Neural cell (in vitro differentiated cells): ENCODE data around the gene WNT7B. TPM values are rescaled to one million over a fixed set of nuclear protein-coding genes. Genes with fewer than 3 reads are reported as not detected.

Source experiments
- H2AFZ ChIP-seq: fragments of 200-600, 300-800 bp; sonication (generic), shearing (Covaris generic); 2 replicates; pipeline ENCODE4 v1.6.0; 2014; ENCODE audit warnings: low read depth, mild to moderate bottlenecking, antibody characterized with exemption, low read length, moderate library complexity
- H3F3A ChIP-seq: fragments of 200-600 bp; shearing (Covaris generic); 2 replicates; pipeline ENCODE4 v1.6.1; 2016; ENCODE audit warnings: mild to moderate bottlenecking, moderate library complexity, mixed read lengths, antibody characterized with exemption, low read length; ENCODE audit not compliant: insufficient read depth, poor library complexity, severe bottlenecking
- H3K27ac ChIP-seq: fragments of 200-600, 300-800 bp; sonication (generic), shearing (Covaris generic); 2 replicates; pipeline ENCODE4 v1.5.1; 2014; ENCODE audit warnings: mild to moderate bottlenecking, low read length, moderate library complexity
- H3K27me3 ChIP-seq: fragments of 300-800, 200-600 bp; sonication (generic), shearing (Covaris generic); 2 replicates; pipeline ENCODE4 v1.6.0; 2014; ENCODE audit warnings: mild to moderate bottlenecking, low read depth, low read length, moderate library complexity; ENCODE audit not compliant: insufficient read depth
- H3K36me3 ChIP-seq: fragments of 300-800, 200-600 bp; sonication (generic), shearing (Covaris generic); 2 replicates; pipeline ENCODE4 v1.5.1; 2014; ENCODE audit warnings: mild to moderate bottlenecking, antibody characterized with exemption, low read length, moderate library complexity; ENCODE audit not compliant: insufficient read depth
- H3K4me2 ChIP-seq: fragments of 300-800, 200-600 bp; sonication (generic), shearing (Covaris generic); 2 replicates; pipeline ENCODE4 v1.6.0; 2014; ENCODE audit warnings: mild to moderate bottlenecking, low read length
- H3K4me3 ChIP-seq: fragments of 300-800, 200-600 bp; sonication (generic), shearing (Covaris generic); 2 replicates; pipeline ENCODE4 v1.5.1; 2014; ENCODE audit warnings: mild to moderate bottlenecking, low read length, moderate library complexity
- H3K79me2 ChIP-seq: fragments of 200-600 bp; shearing (Covaris generic); replicated peaks from 2 replicates; pipeline ENCODE4 v1.6.0; 2014; ENCODE audit warnings: mild to moderate bottlenecking, low read length, moderate library complexity; ENCODE audit not compliant: insufficient read depth
- H3K9ac ChIP-seq: fragments of 300-800, 200-600 bp; sonication (generic), shearing (Covaris generic); 2 replicates; pipeline ENCODE4 v1.6.1; 2016; ENCODE audit warnings: mild to moderate bottlenecking, low read length, mixed read lengths
- H3K9me2 ChIP-seq: fragments of 200-600 bp; shearing (Covaris generic); 2 replicates; pipeline ENCODE4 v1.6.1; 2016; ENCODE audit warnings: mild to moderate bottlenecking, low read length, mixed read lengths; ENCODE audit not compliant: insufficient read depth
- H3K9me3 ChIP-seq: fragments of 200-600, 300-800 bp; sonication (generic), shearing (Covaris generic); 2 replicates; pipeline ENCODE4 v1.6.1; 2016; ENCODE audit warnings: mild to moderate bottlenecking, mixed run types, low read length, moderate library complexity, mixed read lengths
- H4K20me1 ChIP-seq: fragments of 200-600 bp; shearing (Covaris generic); 2 replicates; pipeline ENCODE4 v1.6.1; 2016; ENCODE audit warnings: mild to moderate bottlenecking, mixed run types; ENCODE audit not compliant: insufficient read depth
- EP300 ChIP-seq: fragments of 450-650 bp; conservative IDR thresholded peaks from 2 replicates; pipeline ENCODE4 v1.6.1; 2014; ENCODE audit warnings: antibody characterized with exemption, mild to moderate bottlenecking, moderate library complexity; ENCODE audit not compliant: poor library complexity, severe bottlenecking
- EZH2 ChIP-seq: fragments of 200-600, 300-800 bp; shearing (Covaris generic), sonication (generic); IDR thresholded peaks from 2 replicates; pipeline ENCODE4 v1.6.1; 2014; ENCODE audit warnings: antibody characterized with exemption, low read length, borderline replicate concordance, mild to moderate bottlenecking; ENCODE audit not compliant: insufficient read depth, poor library complexity, severe bottlenecking
- MXI1 ChIP-seq: fragments of 450-650 bp; conservative IDR thresholded peaks from 2 replicates; pipeline ENCODE4 v1.6.1; 2014; ENCODE audit warnings: antibody characterized with exemption, mild to moderate bottlenecking; ENCODE audit not compliant: poor library complexity, severe bottlenecking
- POLR2AphosphoS5 ChIP-seq: IDR thresholded peaks from 2 replicates; pipeline ENCODE4 v1.6.1; 2012
- RAD21 ChIP-seq: fragments of 450-650 bp; conservative IDR thresholded peaks from 2 replicates; pipeline ENCODE4 v1.6.1; 2014; ENCODE audit warnings: antibody characterized with exemption, mild to moderate bottlenecking, moderate library complexity
- SMC3 ChIP-seq: fragments of 450-650 bp; conservative IDR thresholded peaks from 2 replicates; pipeline ENCODE4 v1.6.1; 2014; ENCODE audit warnings: antibody characterized with exemption, mild to moderate bottlenecking, moderate library complexity; ENCODE audit not compliant: poor library complexity
- TAF1 ChIP-seq: IDR thresholded peaks from 2 replicates; pipeline ENCODE4 v1.6.1; 2012; ENCODE audit warnings: low read depth
- polyA plus RNA-seq: library from polyadenylated mRNA; depleted of rRNA; stranded (reverse); fragments of >200 nt; gene quantifications from 2 replicates; pipeline ENCODE4 v1.2.3, GENCODE V29; 2014
- TF ChIP-seq, protein P1 (sequence below): fragments of 450-650 bp; IDR thresholded peaks from 2 replicates; pipeline ENCODE4 v1.5.1; 2014; ENCODE audit warnings: antibody characterized with exemption, mild to moderate bottlenecking, moderate library complexity; ENCODE audit not compliant: poor library complexity, severe bottlenecking
- TF ChIP-seq, protein P2 (sequence below): IDR thresholded peaks from 2 replicates; pipeline ENCODE4 v1.6.1; 2012; ENCODE audit warnings: borderline replicate concordance

The WNT7B gene
- polyA plus RNA-seq, 1 donor from 2014 or later: 0.16 TPM

DNA sequence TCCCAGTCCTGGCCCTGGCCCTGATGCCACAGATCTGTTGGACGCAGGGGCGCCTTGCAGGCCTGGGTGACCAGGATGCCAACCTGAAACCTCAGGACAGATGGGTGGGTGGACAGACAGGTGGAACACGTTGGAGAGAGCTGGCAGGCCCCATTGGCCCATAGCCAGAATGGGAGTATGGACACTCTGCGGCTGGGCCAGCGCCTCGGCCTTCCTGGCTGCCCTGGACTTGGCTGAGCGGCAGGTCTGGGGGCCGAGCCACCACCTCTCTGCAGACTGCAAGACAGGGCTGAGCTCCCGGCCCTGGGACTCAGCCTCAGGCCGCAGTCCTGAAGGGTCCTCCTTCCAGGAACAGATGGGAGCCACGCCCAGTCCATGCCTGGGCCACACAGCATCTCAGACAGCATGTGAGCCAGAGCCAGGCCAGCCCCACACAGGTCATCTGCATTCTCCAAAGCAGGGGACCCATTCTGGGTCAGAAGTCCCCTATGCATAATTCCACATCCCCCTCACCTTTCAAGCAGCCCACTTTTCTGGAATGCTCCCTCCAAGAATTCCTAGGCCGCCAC is 14.1 kb downstream of the WNT7B start:
- H2AFZ ChIP-seq: no peak overlapping the region
- H3K27ac ChIP-seq: no peak overlapping the region
- H3K9ac ChIP-seq: no peak overlapping the region
- no peaks in the 10 kb centered on the region for H4K20me1 ChIP-seq
- TF ChIP-seq POLR2AphosphoS5 (no peak), RAD21 (no peak), TAF1 (no peak), SMC3 (no peak), EZH2 (no peak), EP300 (no peak)
- TF ChIP-seq, protein P1, sequence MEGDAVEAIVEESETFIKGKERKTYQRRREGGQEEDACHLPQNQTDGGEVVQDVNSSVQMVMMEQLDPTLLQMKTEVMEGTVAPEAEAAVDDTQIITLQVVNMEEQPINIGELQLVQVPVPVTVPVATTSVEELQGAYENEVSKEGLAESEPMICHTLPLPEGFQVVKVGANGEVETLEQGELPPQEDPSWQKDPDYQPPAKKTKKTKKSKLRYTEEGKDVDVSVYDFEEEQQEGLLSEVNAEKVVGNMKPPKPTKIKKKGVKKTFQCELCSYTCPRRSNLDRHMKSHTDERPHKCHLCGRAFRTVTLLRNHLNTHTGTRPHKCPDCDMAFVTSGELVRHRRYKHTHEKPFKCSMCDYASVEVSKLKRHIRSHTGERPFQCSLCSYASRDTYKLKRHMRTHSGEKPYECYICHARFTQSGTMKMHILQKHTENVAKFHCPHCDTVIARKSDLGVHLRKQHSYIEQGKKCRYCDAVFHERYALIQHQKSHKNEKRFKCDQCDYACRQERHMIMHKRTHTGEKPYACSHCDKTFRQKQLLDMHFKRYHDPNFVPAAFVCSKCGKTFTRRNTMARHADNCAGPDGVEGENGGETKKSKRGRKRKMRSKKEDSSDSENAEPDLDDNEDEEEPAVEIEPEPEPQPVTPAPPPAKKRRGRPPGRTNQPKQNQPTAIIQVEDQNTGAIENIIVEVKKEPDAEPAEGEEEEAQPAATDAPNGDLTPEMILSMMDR: no peak
- TF ChIP-seq, protein P2, sequence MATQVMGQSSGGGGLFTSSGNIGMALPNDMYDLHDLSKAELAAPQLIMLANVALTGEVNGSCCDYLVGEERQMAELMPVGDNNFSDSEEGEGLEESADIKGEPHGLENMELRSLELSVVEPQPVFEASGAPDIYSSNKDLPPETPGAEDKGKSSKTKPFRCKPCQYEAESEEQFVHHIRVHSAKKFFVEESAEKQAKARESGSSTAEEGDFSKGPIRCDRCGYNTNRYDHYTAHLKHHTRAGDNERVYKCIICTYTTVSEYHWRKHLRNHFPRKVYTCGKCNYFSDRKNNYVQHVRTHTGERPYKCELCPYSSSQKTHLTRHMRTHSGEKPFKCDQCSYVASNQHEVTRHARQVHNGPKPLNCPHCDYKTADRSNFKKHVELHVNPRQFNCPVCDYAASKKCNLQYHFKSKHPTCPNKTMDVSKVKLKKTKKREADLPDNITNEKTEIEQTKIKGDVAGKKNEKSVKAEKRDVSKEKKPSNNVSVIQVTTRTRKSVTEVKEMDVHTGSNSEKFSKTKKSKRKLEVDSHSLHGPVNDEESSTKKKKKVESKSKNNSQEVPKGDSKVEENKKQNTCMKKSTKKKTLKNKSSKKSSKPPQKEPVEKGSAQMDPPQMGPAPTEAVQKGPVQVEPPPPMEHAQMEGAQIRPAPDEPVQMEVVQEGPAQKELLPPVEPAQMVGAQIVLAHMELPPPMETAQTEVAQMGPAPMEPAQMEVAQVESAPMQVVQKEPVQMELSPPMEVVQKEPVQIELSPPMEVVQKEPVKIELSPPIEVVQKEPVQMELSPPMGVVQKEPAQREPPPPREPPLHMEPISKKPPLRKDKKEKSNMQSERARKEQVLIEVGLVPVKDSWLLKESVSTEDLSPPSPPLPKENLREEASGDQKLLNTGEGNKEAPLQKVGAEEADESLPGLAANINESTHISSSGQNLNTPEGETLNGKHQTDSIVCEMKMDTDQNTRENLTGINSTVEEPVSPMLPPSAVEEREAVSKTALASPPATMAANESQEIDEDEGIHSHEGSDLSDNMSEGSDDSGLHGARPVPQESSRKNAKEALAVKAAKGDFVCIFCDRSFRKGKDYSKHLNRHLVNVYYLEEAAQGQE: no peak
- H3K4me3 ChIP-seq: no peak overlapping the region
- H3K9me2 ChIP-seq: no peaks in the 10 kb centered on the region
- H3K4me2 ChIP-seq: no peak overlapping the region
- H3K9me3 ChIP-seq: no peaks in the 10 kb centered on the region
- H3K36me3 ChIP-seq: no peaks in the 10 kb centered on the region
- no peaks in the 10 kb centered on the region for H3K79me2 ChIP-seq
- H3F3A ChIP-seq: no peaks in the 10 kb centered on the region
- H3K27me3 ChIP-seq: no peaks in the 10 kb centered on the region

- Histone ChIP-seq H3K79me2 (no peaks in the 10 kb centered on the region), H3K9me3 (no peaks in the 10 kb centered on the region), H4K20me1 (no peaks in the 10 kb centered on the region), H3K9me2 (no peaks in the 10 kb centered on the region), H3F3A (no peaks in the 10 kb centered on the region), H2AFZ (no peak overlapping the region), H3K4me2 (no peak overlapping the region), H3K36me3 (no peaks in the 10 kb centered on the region), H3K9ac (no peak overlapping the region), H3K27me3 (no peaks in the 10 kb centered on the region), H3K27ac (no peak overlapping the region), H3K4me3 (no peak overlapping the region)
- TF ChIP-seq EZH2 (no peak), RAD21 (no peak), TAF1 (no peak), MXI1 (no peak), POLR2AphosphoS5 (no peak), EP300 (no peak), SMC3 (no peak)
- TF ChIP-seq, protein P1: no peak
- TF ChIP-seq, protein P2: no peak
Measured at GRCh38 chr22:45962434-45962718, 14.6 kb downstream of the WNT7B start.
